WTC11 (cell line): ENCODE data around the gene OTOG. TPM values are rescaled to one million over a fixed set of nuclear protein-coding genes. Genes with fewer than 3 reads are reported as not detected.

ENCODE experiments used
- ATAC-seq: fragments of 200-7000 bp; cut with Tn5 transposase; 2 replicates; pipeline ENCODE4 v1.10.0; 2021; ENCODE audit warnings: mild to moderate bottlenecking, moderate library complexity
- CTCF ChIA-PET: fragments of 300-600 bp; sonication (Branson Sonifier 250); formaldehyde crosslinking; loops from one replicate; lab custom pipeline; 2021; ENCODE audit warnings: antibody characterized with exemption; lab: Charles Lee
- POLR2A ChIA-PET: fragments of 350-600 bp; sonication (Branson Sonifier 250); formaldehyde crosslinking; loops from one replicate; lab custom pipeline; 2021; ENCODE audit warnings: antibody characterized with exemption; lab: Charles Lee
- DNase-seq: peaks from one replicate; pipeline ENCODE4 v3.0.0; 2021; ENCODE audit warnings: low spot score
- H3K27ac Mint-ChIP-seq: 2 replicates; pipeline ENCODE4 v1.8.0; 2021; ENCODE audit warnings: mixed read lengths
- H3K27me3 Mint-ChIP-seq: 2 replicates; pipeline ENCODE4 v1.8.0; 2021; ENCODE audit warnings: low read depth, mild to moderate bottlenecking, moderate library complexity, mixed read lengths
- H3K36me3 Mint-ChIP-seq: 2 replicates; pipeline ENCODE4 v1.8.0; 2021; ENCODE audit warnings: mixed read lengths
- H3K4me1 Mint-ChIP-seq: 2 replicates; pipeline ENCODE4 v1.8.0; 2022; ENCODE audit warnings: mixed read lengths
- H3K4me3 Mint-ChIP-seq: 2 replicates; pipeline ENCODE4 v1.8.0; 2021; ENCODE audit warnings: mild to moderate bottlenecking, moderate library complexity, mixed read lengths
- H3K9me3 Mint-ChIP-seq: 2 replicates; pipeline ENCODE4 v1.8.0; 2021; ENCODE audit warnings: mixed read lengths
- CREB1 ChIP-seq: sonication (generic); formaldehyde crosslinking; IDR thresholded peaks from 2 replicates; pipeline ENCODE4 v1.8.0; 2023; ENCODE audit warnings: mild to moderate bottlenecking, missing genetic modification reagents
- ESRRA ChIP-seq: sonication (generic); formaldehyde crosslinking; IDR thresholded peaks from 2 replicates; pipeline ENCODE4 v1.8.1; 2022; ENCODE audit warnings: mild to moderate bottlenecking, missing genetic modification reagents, borderline replicate concordance
- JAZF1 ChIP-seq: fragments of 250-450 bp; sonication (Bioruptor Pico); IDR thresholded peaks from 2 replicates; pipeline ENCODE4 v1.9.0; 2021; ENCODE audit warnings: moderate library complexity, mild to moderate bottlenecking, inconsistent platforms
- NFYB ChIP-seq: sonication (generic); formaldehyde crosslinking; conservative IDR thresholded peaks from 2 replicates; pipeline ENCODE4 v1.8.0; 2022; ENCODE audit warnings: low read depth, missing genetic modification reagents
- PRRX2 ChIP-seq: fragments of 250-450 bp; sonication (Bioruptor Pico); IDR thresholded peaks from 2 replicates; pipeline ENCODE4 v1.8.0; 2021; ENCODE audit warnings: mild to moderate bottlenecking
- RELA ChIP-seq: sonication (generic); formaldehyde crosslinking; IDR thresholded peaks from 2 replicates; pipeline ENCODE4 v1.8.1; 2022; ENCODE audit warnings: missing genetic modification reagents, mild to moderate bottlenecking, borderline replicate concordance
- SMAD4 ChIP-seq: sonication (generic); formaldehyde crosslinking; IDR thresholded peaks from 2 replicates; pipeline ENCODE4 v1.8.0; 2022; ENCODE audit warnings: mild to moderate bottlenecking, missing genetic modification reagents
- SOX15 ChIP-seq: fragments of 250-450 bp; sonication (Bioruptor Pico); IDR thresholded peaks from 2 replicates; pipeline ENCODE4 v1.9.0; 2021; ENCODE audit warnings: mild to moderate bottlenecking
- SP1 ChIP-seq: sonication (generic); formaldehyde crosslinking; conservative IDR thresholded peaks from 2 replicates; pipeline ENCODE4 v1.8.1; 2022; ENCODE audit warnings: missing genetic modification reagents
- TP53 ChIP-seq: sonication (generic); formaldehyde crosslinking; IDR thresholded peaks from 2 replicates; pipeline ENCODE4 v1.8.1; 2023; ENCODE audit warnings: mild to moderate bottlenecking, missing genetic modification reagents
- ZNF317 ChIP-seq: sonication (generic); formaldehyde crosslinking; IDR thresholded peaks from 2 replicates; pipeline ENCODE4 v1.8.1; 2023; ENCODE audit warnings: low read depth, mild to moderate bottlenecking, moderate library complexity, missing genetic modification reagents, borderline replicate concordance
- ZNF416 ChIP-seq: fragments of 250-450 bp; sonication (Bioruptor Pico); IDR thresholded peaks from 2 replicates; pipeline ENCODE4 v1.9.0; 2021; ENCODE audit warnings: mild to moderate bottlenecking, inconsistent platforms
- ZNF423 ChIP-seq: fragments of 250-450 bp; sonication (Bioruptor Pico); IDR thresholded peaks from 2 replicates; pipeline ENCODE4 v2.1.2; 2022; ENCODE audit warnings: mild to moderate bottlenecking, moderate library complexity
- total RNA-seq: library from RNA; stranded (reverse); gene quantifications from 3 replicates; pipeline ENCODE4 v1.2.3, GENCODE V29; 2021
- TF ChIP-seq, protein P1 (sequence below): sonication (generic); formaldehyde crosslinking; IDR thresholded peaks from 2 replicates; pipeline ENCODE4 v1.8.0; 2022; ENCODE audit warnings: mild to moderate bottlenecking, missing genetic modification reagents
- TF ChIP-seq, protein P2 (sequence below): fragments of 250-450 bp; sonication (Bioruptor Pico); conservative IDR thresholded peaks from 2 replicates; pipeline ENCODE4 v1.9.0; 2021; ENCODE audit warnings: mild to moderate bottlenecking
- TF ChIP-seq, protein P3 (sequence below): sonication (generic); formaldehyde crosslinking; IDR thresholded peaks from 2 replicates; pipeline ENCODE4 v1.8.1; 2022; ENCODE audit warnings: mild to moderate bottlenecking, moderate library complexity, missing genetic modification reagents
- TF ChIP-seq, protein P4 (sequence below): sonication (generic); formaldehyde crosslinking; IDR thresholded peaks from 2 replicates; pipeline ENCODE4 v1.8.0; 2023; ENCODE audit warnings: mild to moderate bottlenecking, missing genetic modification reagents
- TF ChIP-seq, protein P5 (sequence below): sonication (generic); formaldehyde crosslinking; conservative IDR thresholded peaks from 2 replicates; pipeline ENCODE4 v1.8.1; 2023; ENCODE audit warnings: mild to moderate bottlenecking, low read depth, missing genetic modification reagents, moderate library complexity
- TF ChIP-seq, protein P6 (sequence below): sonication (generic); formaldehyde crosslinking; IDR thresholded peaks from 2 replicates; pipeline ENCODE4 v1.8.1; 2023; ENCODE audit warnings: mild to moderate bottlenecking, moderate library complexity, missing genetic modification reagents
- TF ChIP-seq, protein P7 (sequence below): fragments of 250-450 bp; sonication (Bioruptor Pico); IDR thresholded peaks from 2 replicates; pipeline ENCODE4 v1.9.0; 2021; ENCODE audit warnings: moderate library complexity, mild to moderate bottlenecking, inconsistent platforms, borderline replicate concordance

The OTOG gene
- total RNA-seq, 1 experiment from 2014 or later, result 1.4 TPM

DNA sequence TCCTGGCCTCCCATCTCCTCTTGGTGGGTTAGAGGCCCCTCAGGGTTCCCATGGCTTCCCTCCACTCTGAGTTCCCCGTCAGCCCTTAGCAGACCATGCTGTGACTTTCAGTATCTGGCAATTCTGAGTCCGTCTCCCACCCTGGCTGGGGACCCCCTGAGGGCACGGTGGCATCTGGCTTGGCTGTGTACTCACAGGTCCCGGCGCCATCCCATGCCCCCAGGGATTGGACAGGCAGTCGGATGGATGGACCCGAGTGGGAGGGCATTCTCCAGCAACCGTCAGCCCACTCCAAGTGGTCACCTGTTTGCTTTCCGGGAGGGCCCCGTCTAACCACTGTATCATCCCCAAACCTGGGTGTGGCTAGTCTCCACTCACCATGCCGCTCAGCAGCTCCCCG is 46.4 kb upstream of the OTOG start:
- POLR2A ChIA-PET, result no interaction called here
- peaks cover 2% of the 10 kb centered on the region; the same call in 1 of the 2 replicates for H3K27me3 Mint-ChIP-seq
- 0 out of 2 replicates have a peak, but pooled peaks cover 2% of the 10 kb centered on the region for H3K4me1 Mint-ChIP-seq
- no peak overlapping the region for H3K27ac Mint-ChIP-seq
- H3K4me3 Mint-ChIP-seq, result no peak overlapping the region
- no peaks in the 10 kb centered on the region for H3K9me3 Mint-ChIP-seq
- no peak for ATAC-seq
- CTCF ChIA-PET, result interaction anchor here (1.1 to 1.8 kb wide), 2 partner anchors 112 to 114 kb away, joined by 3 to 5 read pairs; partner anchors contain the start of gene KCNJ11
- H3K36me3 Mint-ChIP-seq, result no peaks in the 10 kb centered on the region
- DNase-seq, result no peak
- TF ChIP-seq, protein P1, sequence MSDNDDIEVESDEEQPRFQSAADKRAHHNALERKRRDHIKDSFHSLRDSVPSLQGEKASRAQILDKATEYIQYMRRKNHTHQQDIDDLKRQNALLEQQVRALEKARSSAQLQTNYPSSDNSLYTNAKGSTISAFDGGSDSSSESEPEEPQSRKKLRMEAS, result no peak
- TF ChIP-seq SP1 (CRISPR knock-in tag), result no peak
- no peak for TF ChIP-seq PRRX2
- TF ChIP-seq, protein P2, sequence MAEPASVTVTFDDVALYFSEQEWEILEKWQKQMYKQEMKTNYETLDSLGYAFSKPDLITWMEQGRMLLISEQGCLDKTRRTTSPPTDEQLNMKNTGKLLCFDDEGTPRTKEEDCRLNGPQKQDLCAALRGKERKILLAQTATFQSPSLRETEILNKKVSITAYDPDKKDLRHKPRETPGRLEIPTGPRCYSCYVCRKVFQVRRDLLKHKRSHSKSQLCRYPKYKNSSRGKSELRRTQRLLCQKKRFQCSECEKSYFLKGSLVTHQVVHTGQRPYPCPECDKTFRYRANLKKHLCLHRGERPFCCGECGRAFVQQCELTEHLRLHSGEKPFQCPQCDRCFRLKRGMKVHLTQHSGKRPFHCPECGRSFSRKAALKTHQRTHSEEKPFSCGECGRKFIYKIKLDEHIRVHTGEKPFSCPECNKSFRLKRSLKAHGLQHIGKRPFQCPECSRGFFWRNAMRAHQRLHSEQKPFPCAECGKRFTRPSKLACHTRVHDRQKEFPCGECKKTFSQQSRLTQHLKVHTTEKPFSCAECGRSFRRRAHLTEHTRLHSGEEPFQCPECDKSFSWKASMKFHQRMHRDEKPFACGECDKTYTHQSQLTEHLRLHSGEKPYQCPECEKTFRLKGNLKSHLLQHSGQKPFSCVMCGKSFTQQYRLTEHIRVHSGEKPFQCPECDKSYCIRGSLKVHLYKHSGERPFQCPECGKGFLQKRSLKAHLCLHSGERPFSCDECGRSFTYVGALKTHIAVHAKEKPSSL (CRISPR knock-in tag), result no peak
- TF ChIP-seq JAZF1, result no peak
- TF ChIP-seq, protein P3, sequence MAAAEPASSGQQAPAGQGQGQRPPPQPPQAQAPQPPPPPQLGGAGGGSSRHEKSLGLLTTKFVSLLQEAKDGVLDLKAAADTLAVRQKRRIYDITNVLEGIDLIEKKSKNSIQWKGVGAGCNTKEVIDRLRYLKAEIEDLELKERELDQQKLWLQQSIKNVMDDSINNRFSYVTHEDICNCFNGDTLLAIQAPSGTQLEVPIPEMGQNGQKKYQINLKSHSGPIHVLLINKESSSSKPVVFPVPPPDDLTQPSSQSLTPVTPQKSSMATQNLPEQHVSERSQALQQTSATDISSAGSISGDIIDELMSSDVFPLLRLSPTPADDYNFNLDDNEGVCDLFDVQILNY, result no peak
- no peak for TF ChIP-seq ZNF317 (CRISPR knock-in tag)
- TF ChIP-seq ZNF423 (CRISPR knock-in tag), result no peak
- TF ChIP-seq NFYB (CRISPR knock-in tag), result no peak
- no peak for TF ChIP-seq SOX15 (CRISPR knock-in tag)
- TF ChIP-seq, protein P4, sequence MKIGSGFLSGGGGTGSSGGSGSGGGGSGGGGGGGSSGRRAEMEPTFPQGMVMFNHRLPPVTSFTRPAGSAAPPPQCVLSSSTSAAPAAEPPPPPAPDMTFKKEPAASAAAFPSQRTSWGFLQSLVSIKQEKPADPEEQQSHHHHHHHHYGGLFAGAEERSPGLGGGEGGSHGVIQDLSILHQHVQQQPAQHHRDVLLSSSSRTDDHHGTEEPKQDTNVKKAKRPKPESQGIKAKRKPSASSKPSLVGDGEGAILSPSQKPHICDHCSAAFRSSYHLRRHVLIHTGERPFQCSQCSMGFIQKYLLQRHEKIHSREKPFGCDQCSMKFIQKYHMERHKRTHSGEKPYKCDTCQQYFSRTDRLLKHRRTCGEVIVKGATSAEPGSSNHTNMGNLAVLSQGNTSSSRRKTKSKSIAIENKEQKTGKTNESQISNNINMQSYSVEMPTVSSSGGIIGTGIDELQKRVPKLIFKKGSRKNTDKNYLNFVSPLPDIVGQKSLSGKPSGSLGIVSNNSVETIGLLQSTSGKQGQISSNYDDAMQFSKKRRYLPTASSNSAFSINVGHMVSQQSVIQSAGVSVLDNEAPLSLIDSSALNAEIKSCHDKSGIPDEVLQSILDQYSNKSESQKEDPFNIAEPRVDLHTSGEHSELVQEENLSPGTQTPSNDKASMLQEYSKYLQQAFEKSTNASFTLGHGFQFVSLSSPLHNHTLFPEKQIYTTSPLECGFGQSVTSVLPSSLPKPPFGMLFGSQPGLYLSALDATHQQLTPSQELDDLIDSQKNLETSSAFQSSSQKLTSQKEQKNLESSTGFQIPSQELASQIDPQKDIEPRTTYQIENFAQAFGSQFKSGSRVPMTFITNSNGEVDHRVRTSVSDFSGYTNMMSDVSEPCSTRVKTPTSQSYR (CRISPR knock-in tag), result no peak
- no peak for TF ChIP-seq TP53 (CRISPR knock-in tag)
- no peak for TF ChIP-seq RELA (CRISPR knock-in tag)
- TF ChIP-seq SMAD4 (CRISPR knock-in tag), result no peak
- no peak for TF ChIP-seq ESRRA (CRISPR knock-in tag)
- no peak for TF ChIP-seq ZNF416
- TF ChIP-seq, protein P5, sequence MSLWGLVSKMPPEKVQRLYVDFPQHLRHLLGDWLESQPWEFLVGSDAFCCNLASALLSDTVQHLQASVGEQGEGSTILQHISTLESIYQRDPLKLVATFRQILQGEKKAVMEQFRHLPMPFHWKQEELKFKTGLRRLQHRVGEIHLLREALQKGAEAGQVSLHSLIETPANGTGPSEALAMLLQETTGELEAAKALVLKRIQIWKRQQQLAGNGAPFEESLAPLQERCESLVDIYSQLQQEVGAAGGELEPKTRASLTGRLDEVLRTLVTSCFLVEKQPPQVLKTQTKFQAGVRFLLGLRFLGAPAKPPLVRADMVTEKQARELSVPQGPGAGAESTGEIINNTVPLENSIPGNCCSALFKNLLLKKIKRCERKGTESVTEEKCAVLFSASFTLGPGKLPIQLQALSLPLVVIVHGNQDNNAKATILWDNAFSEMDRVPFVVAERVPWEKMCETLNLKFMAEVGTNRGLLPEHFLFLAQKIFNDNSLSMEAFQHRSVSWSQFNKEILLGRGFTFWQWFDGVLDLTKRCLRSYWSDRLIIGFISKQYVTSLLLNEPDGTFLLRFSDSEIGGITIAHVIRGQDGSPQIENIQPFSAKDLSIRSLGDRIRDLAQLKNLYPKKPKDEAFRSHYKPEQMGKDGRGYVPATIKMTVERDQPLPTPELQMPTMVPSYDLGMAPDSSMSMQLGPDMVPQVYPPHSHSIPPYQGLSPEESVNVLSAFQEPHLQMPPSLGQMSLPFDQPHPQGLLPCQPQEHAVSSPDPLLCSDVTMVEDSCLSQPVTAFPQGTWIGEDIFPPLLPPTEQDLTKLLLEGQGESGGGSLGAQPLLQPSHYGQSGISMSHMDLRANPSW (CRISPR knock-in tag), result no peak
- TF ChIP-seq CREB1 (CRISPR knock-in tag), result no peak
- TF ChIP-seq, protein P6, sequence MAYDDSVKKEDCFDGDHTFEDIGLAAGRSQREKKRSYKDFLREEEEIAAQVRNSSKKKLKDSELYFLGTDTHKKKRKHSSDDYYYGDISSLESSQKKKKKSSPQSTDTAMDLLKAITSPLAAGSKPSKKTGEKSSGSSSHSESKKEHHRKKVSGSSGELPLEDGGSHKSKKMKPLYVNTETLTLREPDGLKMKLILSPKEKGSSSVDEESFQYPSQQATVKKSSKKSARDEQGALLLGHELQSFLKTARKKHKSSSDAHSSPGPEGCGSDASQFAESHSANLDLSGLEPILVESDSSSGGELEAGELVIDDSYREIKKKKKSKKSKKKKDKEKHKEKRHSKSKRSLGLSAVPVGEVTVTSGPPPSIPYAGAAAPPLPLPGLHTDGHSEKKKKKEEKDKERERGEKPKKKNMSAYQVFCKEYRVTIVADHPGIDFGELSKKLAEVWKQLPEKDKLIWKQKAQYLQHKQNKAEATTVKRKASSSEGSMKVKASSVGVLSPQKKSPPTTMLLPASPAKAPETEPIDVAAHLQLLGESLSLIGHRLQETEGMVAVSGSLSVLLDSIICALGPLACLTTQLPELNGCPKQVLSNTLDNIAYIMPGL, result no peak
- TF ChIP-seq, protein P7, sequence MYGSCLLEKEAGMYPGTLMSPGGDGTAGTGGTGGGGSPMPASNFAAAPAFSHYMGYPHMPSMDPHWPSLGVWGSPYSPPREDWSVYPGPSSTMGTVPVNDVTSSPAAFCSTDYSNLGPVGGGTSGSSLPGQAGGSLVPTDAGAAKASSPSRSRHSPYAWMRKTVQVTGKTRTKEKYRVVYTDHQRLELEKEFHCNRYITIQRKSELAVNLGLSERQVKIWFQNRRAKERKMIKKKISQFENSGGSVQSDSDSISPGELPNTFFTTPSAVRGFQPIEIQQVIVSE, result no peak
- TF ChIP-seq, all 79 proteins: peak for 0
